ENCODE results near the gene PIMREG.
"Not testable (repeated sequence)": the region's sequence is repeated elsewhere in the genome, so short reads cannot be mapped to it uniquely, and the experiment has no call there.

Gene PIMREG

GRCh38 chr17:6478486-6478885 is 34.2 kb downstream of the PIMREG start:
- no peak for DNase-seq (ENCODE audit: low read depth)

DNA sequence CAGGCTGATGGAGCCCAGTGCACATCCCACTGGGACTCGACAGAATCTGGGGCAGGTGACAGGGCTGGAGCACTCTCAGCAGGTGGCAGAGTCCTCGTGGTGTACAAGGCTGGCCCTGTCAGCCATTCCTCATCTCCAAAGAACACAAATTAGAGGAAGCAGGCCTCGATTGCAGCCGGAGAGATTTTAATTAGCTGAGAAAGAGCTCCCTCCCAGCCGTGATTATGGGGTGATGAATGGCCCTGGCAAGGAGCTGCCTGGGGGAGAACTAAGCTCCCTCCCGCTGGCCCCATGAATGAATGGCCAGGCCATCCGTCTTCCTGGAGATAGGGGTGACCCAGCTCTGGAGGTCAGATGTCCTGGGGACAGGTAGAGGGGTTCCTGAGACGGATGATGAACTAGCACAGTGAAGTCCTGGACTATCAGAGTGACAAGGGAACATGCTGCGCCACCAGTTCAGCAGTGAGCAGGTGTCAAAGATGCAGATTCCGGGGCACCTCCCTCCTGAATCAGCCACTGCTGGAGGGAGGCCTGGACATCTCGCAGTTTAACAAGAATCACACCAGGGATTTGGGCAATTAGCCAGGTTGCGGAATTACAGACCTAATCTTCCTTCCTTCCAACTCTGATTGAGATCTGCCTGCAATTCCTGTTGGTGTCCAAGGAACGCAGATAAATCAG is 35.5 kb downstream of the PIMREG start:
- DNase-seq (ENCODE audit: low read depth) = no peak

- DNase-seq (ENCODE audit: low read depth) = no peak
Measured at GRCh38 chr17:6480303-6480675, 36.0 kb downstream of the PIMREG start.

- DNase-seq (ENCODE audit: low read depth) = no peak
Measured at GRCh38 chr17:6482105-6482455, 37.8 kb downstream of the PIMREG start.

- not testable (repeated sequence) for DNase-seq (ENCODE audit: low read depth)
Measured at GRCh38 chr17:6482796-6483195, 38.5 kb downstream of the PIMREG start.

- DNase-seq (ENCODE audit: low read depth) = no peak
Measured at GRCh38 chr17:6483507-6483906, 39.3 kb downstream of the PIMREG start.

- DNase-seq (ENCODE audit: low read depth) = no peak
Measured at GRCh38 chr17:6485646-6486412, 41.6 kb downstream of the PIMREG start.

DNA sequence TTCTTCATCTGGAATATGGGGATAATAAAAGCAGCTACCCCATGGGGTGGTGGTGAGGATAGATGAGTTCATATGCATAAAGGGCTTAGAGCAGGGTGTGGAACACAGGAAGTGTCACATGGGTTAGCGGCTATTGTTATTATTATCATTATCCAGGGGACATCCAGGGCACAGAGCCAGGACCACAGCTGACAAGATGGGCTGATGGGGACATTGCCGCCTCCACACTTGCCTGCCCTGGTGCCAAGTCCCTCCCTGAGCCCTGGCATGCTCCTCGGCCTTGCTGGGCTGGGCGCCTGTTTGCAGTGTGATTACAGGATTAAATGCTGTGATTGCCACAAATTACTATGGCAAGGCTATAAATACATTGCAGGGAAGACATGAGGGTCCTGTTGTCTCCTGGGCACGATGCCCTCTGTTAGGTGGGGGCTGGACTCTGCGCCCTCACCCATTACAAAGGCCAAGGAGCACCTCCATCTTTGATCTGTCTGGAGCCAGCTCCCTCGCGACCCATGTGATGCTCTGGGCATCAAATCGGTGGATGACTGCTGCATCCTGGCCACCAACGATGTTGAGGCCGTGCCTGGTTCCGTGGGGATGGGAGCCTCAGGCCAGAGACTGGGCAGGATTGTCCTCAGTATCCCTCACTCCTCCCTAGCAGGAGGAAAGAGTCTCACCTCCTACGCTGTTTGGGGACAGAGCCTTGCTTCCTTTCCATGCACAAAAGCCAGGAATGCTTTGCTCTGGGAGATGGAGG is 43.2 kb downstream of the PIMREG start:
- DNase-seq (ENCODE audit: low read depth) = no peak

DNA sequence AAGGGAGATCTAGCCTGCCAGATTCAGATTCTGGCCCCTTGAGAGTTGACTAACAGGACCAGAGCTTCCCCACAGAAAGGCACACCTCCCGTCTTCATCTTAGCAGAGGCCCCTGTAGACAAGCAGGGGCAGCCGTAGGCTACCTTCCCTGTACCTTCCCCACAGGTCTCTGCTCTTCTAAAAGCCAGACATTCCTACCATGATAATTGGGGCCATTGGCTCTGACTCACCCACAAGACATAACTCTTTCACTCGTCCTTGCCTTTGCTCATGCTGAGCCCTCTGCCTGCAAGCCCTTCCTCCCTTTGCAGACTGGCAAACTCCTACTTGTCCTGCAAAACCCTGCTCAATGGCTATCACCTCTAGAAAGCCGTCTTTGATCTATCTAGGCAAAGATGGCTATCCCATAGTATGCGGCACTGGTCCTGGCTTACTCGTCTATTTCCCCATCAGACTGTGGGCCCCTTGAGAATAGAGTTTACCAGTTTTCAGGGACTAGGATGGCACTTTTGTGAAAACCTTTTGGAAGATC is 43.8 kb downstream of the PIMREG start:
- no peak for DNase-seq (ENCODE audit: low read depth)

- no peak for DNase-seq (ENCODE audit: low read depth)
Measured at GRCh38 chr17:6489016-6489550, 44.8 kb downstream of the PIMREG start.

DNA sequence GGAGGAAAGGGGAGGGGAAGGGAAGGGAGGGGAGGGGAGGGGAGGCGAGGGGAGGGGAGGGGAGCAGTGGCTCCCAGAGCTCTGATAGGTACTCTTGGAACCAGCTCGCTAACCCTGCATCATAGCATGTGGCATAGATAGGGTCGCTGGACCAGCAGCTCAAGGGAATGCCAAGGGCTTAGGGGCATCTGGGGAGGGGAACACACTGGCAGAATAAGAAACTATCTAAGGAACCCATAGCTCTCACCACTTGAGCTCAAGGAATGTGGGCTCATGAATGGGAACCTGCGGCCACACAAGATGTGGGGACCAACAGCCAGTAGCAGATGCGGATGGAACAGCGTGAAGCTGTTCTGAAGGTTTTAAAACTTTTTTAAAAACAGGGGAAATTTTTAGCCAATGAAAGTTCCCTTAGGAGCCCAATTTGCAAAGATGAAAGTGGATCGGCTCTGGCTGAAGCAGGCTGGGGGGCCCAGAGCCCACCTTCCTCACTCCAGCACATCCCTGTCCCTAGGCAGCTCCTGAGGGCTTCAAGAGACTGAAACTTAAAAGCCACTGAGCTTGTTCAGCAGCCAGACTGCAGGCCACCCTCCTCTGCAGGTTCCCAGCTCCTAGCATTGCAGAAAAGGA is 46.9 kb downstream of the PIMREG start:
- DNase-seq (ENCODE audit: low read depth) = no peak

- no peak for DNase-seq (ENCODE audit: low read depth)
Measured at GRCh38 chr17:6492892-6493674, 48.8 kb downstream of the PIMREG start.

DNA sequence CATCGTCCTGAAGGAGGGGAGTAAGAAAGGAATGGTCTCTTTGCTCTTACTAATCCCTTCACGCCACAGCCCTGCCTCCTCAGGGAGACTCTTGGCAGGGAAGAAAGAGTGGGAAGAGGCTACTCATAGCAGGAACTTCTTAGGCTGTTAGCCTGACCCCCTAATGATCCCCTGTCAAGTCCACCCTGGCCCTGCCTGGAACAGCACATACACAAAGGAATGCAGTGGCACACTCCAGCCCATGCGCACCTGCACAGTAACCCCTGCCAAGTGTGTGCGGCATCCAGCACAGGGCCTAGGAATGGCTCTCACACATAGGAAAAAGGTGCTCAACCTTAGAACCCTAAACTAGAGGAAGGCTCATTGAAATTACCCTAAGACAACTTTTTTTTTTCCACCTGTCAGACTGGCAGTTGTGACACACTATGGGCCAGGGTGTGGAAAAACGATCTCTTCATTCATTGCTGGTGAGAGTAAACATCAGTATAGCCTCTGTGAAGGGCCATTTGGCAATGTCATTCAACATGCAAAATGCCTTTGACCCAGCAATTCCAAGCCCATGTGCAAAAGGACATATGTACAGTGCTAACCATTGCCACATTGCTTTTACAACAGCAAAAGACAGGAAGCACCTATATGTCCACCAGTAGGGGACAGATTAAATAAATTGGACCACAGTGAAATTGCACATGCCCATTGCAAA is 50.1 kb downstream of the PIMREG start:
- DNase-seq (ENCODE audit: low read depth) = no peak

DNA sequence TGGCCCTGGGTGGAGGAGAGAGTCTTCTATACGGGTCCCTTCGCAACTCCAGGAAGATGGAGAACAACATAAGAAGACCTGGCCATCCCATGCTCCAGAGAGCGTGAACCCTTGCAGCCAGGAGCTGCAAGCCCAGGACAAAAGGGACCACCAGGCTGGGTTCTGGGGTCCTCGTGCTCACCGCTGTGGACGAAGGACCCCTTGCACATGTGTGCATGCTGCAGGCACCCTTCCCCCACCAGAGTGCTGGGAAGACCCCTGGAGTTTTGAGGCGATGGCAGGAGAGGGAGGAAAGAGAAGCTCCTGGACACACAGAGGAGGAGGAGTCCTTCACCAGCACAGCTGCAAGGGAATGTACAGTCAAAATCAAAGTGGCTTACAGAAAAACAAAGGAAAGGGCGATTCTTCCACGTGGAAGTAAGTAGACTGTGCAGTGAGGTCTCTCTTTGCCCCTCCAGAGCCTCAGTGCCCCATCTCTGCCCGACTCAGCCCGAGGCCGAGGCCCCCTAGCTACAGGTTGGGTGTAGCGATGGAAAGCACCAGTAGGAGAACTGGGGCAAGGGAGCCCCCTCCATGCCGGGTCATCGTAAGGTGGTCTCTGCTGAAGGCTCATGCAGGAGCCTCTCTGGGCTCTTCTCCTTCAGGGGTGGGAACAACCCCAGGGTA is 51.3 kb downstream of the PIMREG start:
- DNase-seq (ENCODE audit: low read depth) = no peak

DNA sequence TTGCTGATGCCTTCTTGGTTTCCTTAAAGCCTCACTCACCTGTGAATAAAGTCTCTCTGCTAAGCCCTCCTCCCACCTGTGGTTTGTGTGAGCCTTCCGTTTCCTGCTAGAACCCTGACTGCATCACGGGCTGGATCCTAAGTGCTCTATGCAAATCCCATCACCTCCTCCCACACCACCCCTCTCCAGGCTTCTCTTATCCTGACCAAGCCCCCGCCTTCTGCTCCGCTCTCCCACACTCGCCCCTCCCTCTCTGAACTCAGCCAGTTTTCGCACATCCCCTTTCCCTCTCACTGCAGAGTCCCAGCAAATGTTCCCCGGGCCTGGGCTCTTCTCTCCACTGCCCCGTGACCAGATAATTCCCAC is 51.8 kb downstream of the PIMREG start:
- DNase-seq (ENCODE audit: low read depth) = no peak

GRCh38 chr17:6496640-6497441 is 52.6 kb downstream of the PIMREG start:
- no peak for DNase-seq (ENCODE audit: low read depth)

DNA sequence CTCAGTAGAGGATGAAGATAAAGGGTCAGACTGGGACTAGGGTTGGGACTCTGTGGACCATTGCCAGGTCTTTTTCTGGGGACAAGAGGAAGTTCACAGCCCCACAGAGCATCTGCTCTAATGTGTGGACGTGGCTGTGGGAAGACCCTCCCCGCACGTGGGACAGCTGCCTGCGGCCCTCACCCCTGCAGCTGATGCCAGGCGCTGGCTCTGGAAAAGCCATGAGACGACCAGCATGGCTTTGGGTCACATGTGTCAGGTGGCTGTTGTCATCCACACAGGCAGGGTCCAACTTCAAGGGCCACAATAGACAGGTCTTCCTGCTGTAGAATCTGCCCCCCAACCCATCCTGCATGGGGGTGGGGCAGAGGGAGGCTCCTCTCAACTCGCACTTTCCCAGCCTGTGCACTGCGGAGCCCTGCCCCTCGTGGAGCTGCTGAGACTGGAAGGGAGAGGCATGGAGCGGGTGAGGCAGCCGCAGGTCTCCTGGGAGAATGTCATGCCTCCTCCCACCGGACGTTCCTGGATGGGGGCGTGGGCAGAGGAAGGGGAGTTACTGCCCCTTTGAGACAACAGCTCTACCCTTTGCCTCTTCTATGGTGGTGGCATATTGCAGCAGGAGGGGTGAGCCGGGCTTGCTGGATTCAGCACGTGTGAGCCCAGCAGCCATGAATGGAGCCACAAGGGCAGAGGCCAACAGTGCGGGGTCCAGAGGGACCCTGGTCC is 53.4 kb downstream of the PIMREG start:
- DNase-seq (ENCODE audit: low read depth) = no peak

DNA sequence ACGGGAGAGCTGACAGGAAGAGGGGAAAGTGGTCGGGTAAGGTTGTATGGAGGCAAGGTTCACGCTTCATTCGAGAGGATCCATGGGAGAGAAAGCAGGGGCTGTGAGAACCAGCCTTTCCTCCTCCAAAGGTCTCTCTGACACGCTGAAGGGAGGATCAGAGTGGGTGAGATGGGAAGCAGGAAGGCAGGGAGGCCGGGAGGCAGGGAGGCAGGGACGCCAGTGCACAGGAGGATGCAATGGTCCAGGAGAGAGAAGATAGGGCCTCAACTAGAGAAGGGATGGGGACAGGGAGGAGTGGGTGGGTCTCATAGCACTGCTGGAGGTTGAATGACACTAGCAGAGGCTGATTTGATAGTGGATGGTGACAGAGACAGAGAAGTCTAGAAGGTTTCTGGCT is 54.1 kb downstream of the PIMREG start:
- DNase-seq (ENCODE audit: low read depth) = no peak

All from HS-5 (cell line).